Immature natural killer cell (primary cell): ENCODE results near the gene DCHS2. TPM values are rescaled to one million over a fixed set of nuclear protein-coding genes. Genes with fewer than 3 reads are reported as not detected.
"Not testable (repeated sequence)": the region's sequence is repeated elsewhere in the genome, so short reads cannot be mapped to it uniquely, and the experiment has no call there.

ENCODE experiments used
- DNase-seq, 3 donors: peaks; one replicate each; pipeline ENCODE4 v3.0.0; 2022; ENCODE audit warnings: mixed read lengths in 1 of 3
- H3K27ac Mint-ChIP-seq, 6 donors: one replicate each; pipeline ENCODE4 v1.8.0; 2020; ENCODE audit warnings: mixed read lengths in 6 of 6, mild to moderate bottlenecking in 5 of 6, inconsistent platforms in 4 of 6, moderate library complexity in 3 of 6
- H3K27me3 Mint-ChIP-seq, 3 donors: one replicate each; pipeline ENCODE4 v1.8.0; 2020 to 2021; ENCODE audit warnings: low read depth in 3 of 3, mild to moderate bottlenecking in 3 of 3, mixed read lengths in 3 of 3, moderate library complexity in 3 of 3, inconsistent platforms in 1 of 3
- H3K36me3 Mint-ChIP-seq, 3 donors: one replicate each; pipeline ENCODE4 v1.8.0; 2020; ENCODE audit warnings: mixed read lengths in 3 of 3, inconsistent platforms in 2 of 3, mild to moderate bottlenecking in 2 of 3
- H3K4me1 Mint-ChIP-seq, 2 donors: one replicate each; pipeline ENCODE4 v1.8.0; 2020; ENCODE audit warnings: inconsistent platforms in 2 of 2, mild to moderate bottlenecking in 2 of 2, mixed read lengths in 2 of 2, moderate library complexity in 1 of 2
- H3K4me3 Mint-ChIP-seq, 5 donors: one replicate each; pipeline ENCODE4 v1.8.0; 2020; ENCODE audit warnings: mild to moderate bottlenecking in 5 of 5, mixed read lengths in 5 of 5, inconsistent platforms in 3 of 5, moderate library complexity in 3 of 5
- H3K9me3 Mint-ChIP-seq, 6 donors: one replicate each; pipeline ENCODE4 v1.8.0; 2020; ENCODE audit warnings: mild to moderate bottlenecking in 6 of 6, mixed read lengths in 6 of 6, inconsistent platforms in 4 of 6, moderate library complexity in 3 of 6
- polyA plus RNA-seq, 3 donors: library from polyadenylated mRNA; unstranded; fragments of 300-500 nt; fragmentation: Illumina TruSeq; gene quantifications; one replicate each; pipeline ENCODE4 v1.2.3, GENCODE V29; 2021

Gene DCHS2
- polyA plus RNA-seq, 3 donors from 2014 or later: not detected

DNA sequence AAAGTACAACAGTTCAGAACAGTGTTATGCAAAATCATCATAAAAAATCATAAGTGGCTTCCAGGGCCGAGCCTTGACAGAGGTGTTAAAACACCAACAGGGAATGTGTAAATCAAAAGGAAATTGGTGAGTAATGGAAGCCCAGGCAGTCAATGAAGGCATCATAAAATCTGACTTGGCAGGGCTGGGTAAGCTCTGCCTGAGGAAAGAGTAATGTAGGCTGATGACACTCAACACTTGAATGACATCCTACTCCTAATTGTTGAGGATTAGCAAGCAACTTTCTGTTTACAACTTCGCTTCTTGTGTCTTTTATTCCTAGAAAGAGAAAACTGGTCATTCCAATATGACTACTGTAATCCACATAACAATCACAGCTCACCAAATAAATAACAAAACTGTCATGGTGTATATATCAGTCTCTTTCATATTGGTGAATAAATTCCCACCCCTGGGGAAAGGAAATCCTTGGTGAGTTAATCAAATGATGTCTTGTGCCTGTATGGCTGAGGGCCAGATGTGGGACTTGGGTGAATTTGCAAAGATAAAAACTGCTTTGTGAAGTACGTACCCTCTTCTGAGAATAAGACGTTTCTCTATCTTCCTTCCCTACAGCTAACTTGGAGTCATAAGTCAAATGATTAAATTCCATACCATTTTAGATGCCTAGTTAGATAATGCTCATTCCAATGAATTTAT is 196.8 kb downstream of the DCHS2 start:
- Mint-ChIP-seq H3K9me3 (peaks cover 0 to 9% (median under 1%) of the 10 kb centered on the region in 6 donors), H3K36me3 (no peaks in the 10 kb centered on the region), H3K4me3 (no peak overlapping the region), H3K27me3 (peaks cover 1 to 3% (median 2%) of the 10 kb centered on the region in 3 donors), H3K27ac (no peak overlapping the region), H3K4me1 (no peaks in the 10 kb centered on the region)
- no peak for DNase-seq

DNA sequence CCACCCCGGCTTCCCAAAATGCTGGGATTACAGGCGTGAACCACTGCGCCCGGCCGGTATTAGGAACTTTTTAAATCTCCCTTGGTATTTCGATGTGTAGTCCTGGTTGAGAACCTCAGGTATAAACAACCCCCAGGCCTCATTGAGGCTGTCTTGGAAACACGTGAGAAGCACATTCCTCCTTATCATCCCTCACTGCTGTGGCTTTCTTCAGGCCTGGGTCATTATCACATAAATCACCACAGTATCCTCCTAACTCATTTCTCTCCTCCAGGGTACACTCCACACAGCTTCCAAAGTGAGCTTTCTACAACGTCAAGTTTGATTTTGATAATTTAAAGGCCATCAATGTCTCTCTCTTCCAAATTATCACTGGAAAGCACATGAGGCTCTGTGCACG is 198.2 kb downstream of the DCHS2 start:
- Mint-ChIP-seq H3K27ac (no peak overlapping the region), H3K4me1 (no peaks in the 10 kb centered on the region), H3K36me3 (no peaks in the 10 kb centered on the region), H3K4me3 (no peak overlapping the region), H3K27me3 (peaks cover 1 to 3% (median 2%) of the 10 kb centered on the region in 3 donors), H3K9me3 (peaks cover 0 to 9% (median 3%) of the 10 kb centered on the region in 6 donors)
- DNase-seq: no peak

DNA sequence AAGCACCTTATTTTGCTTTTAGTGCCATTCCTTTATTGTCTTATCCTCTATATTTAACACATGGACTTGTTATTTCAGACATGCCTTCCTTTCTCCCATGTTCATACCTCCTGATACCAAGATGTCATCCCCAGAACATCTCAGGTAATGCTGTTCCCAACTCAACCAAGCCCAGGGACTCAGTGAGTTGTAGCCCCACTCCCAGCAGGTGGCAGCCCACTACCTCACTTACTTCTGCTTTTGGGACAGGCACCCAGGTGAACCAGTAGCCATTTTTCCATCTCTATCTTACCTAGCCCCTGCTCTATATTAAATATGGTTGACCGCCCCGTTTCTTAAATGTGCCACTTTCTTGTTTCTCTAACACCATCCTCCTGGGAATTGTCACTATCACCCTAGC is 199.0 kb downstream of the DCHS2 start:
- H3K4me1 Mint-ChIP-seq: no peaks in the 10 kb centered on the region
- no peak overlapping the region for H3K4me3 Mint-ChIP-seq
- no peaks in the 10 kb centered on the region for H3K36me3 Mint-ChIP-seq
- peaks cover 2 to 3% (median 2%) of the 10 kb centered on the region in 3 donors for H3K27me3 Mint-ChIP-seq
- no peak overlapping the region for H3K27ac Mint-ChIP-seq
- no peak for DNase-seq
- peaks cover 0 to 9% (median 3%) of the 10 kb centered on the region in 6 donors for H3K9me3 Mint-ChIP-seq

DNA sequence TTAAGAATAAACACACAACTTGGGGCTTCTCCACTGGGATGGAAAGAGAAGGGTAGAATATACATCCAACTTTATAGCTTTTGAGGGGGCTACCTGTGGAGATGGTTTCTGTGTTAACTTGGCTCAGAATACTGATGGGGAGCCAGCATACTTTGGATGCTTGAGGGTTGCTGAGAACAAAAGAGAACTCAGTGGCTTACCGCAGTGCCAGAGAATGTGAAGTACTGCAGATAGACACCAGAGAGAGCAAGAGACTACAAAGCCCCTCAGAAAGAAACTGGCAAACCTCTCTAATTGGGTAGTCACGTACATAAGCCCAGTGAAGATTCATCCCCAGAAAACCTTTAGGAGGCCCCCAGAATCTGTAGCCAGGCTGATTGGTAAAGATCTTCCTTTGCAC is 214.4 kb downstream of the DCHS2 start:
- H3K4me3 Mint-ChIP-seq: no peak overlapping the region
- peaks cover 0 to 5% (median 2%) of the 10 kb centered on the region in 3 donors for H3K27me3 Mint-ChIP-seq
- no peak for DNase-seq
- peaks cover 3 to 19% (median 6%) of the 10 kb centered on the region in 6 donors for H3K9me3 Mint-ChIP-seq
- H3K4me1 Mint-ChIP-seq: no peaks in the 10 kb centered on the region
- H3K36me3 Mint-ChIP-seq: no peaks in the 10 kb centered on the region
- H3K27ac Mint-ChIP-seq: no peak overlapping the region

DNA sequence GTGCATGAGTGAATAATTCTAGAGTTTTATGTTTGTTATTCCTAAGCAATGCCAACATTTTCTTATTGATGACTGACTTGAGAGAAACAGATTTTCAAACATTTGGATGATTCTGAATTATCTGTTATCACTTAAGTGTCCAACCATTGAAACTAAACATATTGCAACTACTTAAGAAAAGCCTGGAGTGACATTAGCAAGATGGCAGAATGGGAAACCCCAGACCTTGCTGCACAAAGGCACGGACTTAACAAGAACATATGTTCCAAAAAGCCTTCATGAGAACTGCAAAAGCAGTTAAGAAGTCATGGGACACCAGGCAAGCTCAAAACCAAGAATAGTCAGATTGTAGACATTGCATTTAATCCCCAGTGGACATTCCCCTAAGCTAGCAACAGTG is 215.1 kb downstream of the DCHS2 start:
- Mint-ChIP-seq H3K9me3 (peaks cover 2 to 19% (median 6%) of the 10 kb centered on the region in 6 donors), H3K4me3 (no peak overlapping the region), H3K27ac (no peak overlapping the region), H3K36me3 (no peaks in the 10 kb centered on the region), H3K27me3 (peaks cover 0 to 5% (median 2%) of the 10 kb centered on the region in 3 donors), H3K4me1 (no peaks in the 10 kb centered on the region)
- no peak for DNase-seq

DNA sequence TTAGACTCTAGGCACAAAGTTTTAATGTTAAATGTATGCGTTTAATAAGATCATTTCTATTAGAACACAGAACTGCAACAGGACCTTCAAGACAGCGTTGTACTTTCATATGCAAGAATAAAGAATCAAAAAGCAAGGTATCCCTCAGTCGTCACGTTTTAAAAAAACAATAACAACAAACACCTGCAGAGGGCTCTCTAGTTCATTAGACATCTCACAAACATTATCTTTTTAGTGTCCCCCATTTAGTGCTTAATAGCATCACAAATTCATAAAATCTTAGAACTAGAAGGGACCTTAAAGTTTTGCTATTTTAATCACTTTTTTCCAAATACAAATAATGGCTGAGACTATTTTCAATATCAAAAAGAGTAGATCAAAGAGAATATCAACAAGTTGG is 236.6 kb downstream of the DCHS2 start:
- Mint-ChIP-seq H3K9me3 (peaks cover 0 to 3% (median 0%) of the 10 kb centered on the region in 6 donors), H3K27ac (no peak overlapping the region), H3K4me3 (no peak overlapping the region), H3K4me1 (no peaks in the 10 kb centered on the region), H3K36me3 (no peaks in the 10 kb centered on the region), H3K27me3 (peaks cover 0 to 2% (median 0%) of the 10 kb centered on the region in 3 donors)
- DNase-seq: no peak

DNA sequence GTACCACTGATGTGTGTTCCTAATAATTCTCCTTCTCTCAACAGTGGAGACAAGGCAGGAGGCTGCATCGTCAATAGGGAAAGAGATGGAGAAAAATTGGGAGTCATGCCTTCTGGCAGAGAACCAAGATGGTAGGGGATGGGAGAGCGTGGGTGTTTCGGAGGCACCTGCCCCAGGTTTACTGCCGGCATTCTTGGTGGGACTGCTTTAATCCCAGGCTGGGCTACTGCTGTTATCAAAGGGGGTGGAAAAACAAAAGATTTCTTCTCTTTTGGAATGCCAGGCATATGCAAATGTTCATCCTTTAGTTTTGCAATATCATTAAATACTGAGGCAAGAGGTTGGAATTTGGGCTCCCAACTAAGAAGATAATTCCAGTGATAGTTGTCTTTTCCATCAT is 257.0 kb downstream of the DCHS2 start:
- Mint-ChIP-seq H3K27me3 (no peaks in the 10 kb centered on the region), H3K4me1 (no peaks in the 10 kb centered on the region), H3K9me3 (peaks cover 0 to 7% (median 0%) of the 10 kb centered on the region in 6 donors), H3K4me3 (no peak overlapping the region), H3K27ac (no peak overlapping the region), H3K36me3 (no peaks in the 10 kb centered on the region)
- no peak for DNase-seq

DNA sequence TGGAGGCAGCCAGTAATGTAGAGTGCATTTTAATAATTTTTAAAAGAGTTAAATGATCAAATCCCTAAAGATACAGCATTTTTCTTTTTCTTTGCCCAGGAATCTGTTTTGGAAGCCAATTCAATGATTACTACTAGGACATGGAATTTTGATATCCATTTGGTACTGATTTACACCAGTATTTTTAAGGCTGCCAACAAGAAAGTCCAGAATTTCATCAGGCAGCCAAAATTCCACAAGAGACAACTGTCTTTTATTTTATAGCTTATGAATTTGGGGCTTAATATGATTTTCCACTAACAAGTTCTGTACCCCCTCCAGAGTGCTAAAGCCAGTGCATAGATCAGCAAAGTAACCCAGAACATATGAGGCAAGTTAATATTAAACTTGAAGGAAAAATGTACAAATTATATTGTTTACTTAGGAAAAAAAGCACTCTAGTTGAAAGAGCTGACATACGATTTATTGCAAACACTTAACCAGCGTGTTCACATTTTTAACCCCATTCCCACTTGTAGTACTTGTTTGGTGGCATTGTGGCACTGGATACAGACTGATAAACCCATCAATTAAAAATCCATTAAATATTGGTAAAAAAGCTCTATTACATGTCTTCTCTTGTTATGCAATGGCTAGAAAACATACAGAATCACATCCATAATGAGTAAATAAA is 259.7 kb downstream of the DCHS2 start:
- Mint-ChIP-seq H3K36me3 (no peaks in the 10 kb centered on the region), H3K4me3 (no peak overlapping the region), H3K27ac (no peak overlapping the region), H3K9me3 (peaks cover 0 to 7% (median under 1%) of the 10 kb centered on the region in 6 donors), H3K27me3 (peaks cover 0 to 1% (median 0%) of the 10 kb centered on the region in 3 donors), H3K4me1 (no peaks in the 10 kb centered on the region)
- DNase-seq: no peak

DNA sequence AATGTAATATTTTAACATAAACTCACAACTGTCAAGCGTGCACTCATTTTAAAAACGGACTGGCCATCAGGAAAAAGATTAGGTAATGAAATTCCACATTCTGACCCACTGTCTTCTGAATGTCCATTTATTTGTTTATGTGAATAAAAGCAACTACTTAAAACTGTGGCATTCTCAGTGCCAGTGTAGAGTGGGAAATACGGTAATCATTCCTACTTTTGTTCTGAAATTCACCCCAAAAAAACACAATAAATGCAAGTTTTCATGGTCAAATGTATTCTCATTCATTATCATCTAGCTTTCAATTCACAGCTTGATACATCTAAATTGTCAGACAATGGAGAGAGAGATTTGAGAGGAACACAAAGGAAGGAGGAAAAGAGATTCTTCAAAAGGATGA is 260.9 kb downstream of the DCHS2 start:
- Mint-ChIP-seq H3K4me1 (no peaks in the 10 kb centered on the region), H3K4me3 (no peak overlapping the region), H3K36me3 (no peaks in the 10 kb centered on the region), H3K9me3 (peaks cover 0 to 4% (median under 1%) of the 10 kb centered on the region in 6 donors), H3K27ac (no peak overlapping the region), H3K27me3 (peaks cover 0 to 1% (median 0%) of the 10 kb centered on the region in 3 donors)
- DNase-seq: no peak

DNA sequence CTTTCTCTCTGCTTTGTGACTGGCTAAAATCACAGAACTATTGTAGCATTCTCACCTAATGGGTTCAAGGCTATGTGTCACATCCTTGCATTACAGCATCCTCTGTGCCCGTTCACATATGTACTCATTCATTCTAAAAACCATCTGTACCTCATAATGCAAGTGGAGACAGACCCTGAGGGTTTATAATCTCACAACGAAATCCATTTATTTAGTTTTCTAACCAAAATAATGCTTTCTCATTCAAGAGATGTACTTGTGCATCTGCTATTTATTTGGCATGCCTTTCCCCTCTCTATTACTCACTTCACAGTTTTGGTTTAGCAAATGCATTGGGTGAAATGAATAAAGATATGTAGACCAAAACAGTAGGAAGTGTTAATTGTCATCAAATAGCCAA is 261.5 kb downstream of the DCHS2 start:
- no peak for DNase-seq
- H3K4me3 Mint-ChIP-seq: no peak overlapping the region
- H3K27me3 Mint-ChIP-seq: peaks cover 0 to 1% (median 0%) of the 10 kb centered on the region in 3 donors
- H3K36me3 Mint-ChIP-seq: no peaks in the 10 kb centered on the region
- no peak overlapping the region for H3K27ac Mint-ChIP-seq
- peaks cover 0 to 5% (median 3%) of the 10 kb centered on the region in 6 donors for H3K9me3 Mint-ChIP-seq
- H3K4me1 Mint-ChIP-seq: no peaks in the 10 kb centered on the region

DNA sequence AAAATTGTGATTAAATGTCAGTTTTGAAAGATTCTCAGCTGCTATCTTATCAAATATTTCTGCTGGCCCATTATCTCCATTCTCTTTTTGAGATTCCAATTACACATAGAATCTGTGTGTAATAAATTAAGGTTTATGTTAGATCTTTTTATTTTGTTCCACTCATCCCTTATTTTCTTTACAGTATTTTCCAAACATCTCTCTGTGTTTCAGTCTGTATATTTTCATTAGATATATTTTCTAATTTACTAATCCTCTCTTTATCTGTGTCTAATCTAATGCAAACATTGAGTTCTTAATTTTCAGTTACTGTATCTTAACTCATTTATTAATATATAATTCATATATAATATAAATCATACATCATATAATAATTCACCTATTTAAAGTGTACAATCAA is 268.7 kb downstream of the DCHS2 start:
- H3K4me3 Mint-ChIP-seq: no peak overlapping the region
- H3K9me3 Mint-ChIP-seq: peaks cover 8 to 31% (median 11%) of the 10 kb centered on the region in 6 donors
- H3K27me3 Mint-ChIP-seq: peaks cover 0 to 2% (median 0%) of the 10 kb centered on the region in 3 donors
- peaks cover 0 to 3% (median 2%) of the 10 kb centered on the region in 3 donors for H3K36me3 Mint-ChIP-seq
- no peak for DNase-seq
- H3K27ac Mint-ChIP-seq: no peak overlapping the region
- H3K4me1 Mint-ChIP-seq: no peaks in the 10 kb centered on the region

DNA sequence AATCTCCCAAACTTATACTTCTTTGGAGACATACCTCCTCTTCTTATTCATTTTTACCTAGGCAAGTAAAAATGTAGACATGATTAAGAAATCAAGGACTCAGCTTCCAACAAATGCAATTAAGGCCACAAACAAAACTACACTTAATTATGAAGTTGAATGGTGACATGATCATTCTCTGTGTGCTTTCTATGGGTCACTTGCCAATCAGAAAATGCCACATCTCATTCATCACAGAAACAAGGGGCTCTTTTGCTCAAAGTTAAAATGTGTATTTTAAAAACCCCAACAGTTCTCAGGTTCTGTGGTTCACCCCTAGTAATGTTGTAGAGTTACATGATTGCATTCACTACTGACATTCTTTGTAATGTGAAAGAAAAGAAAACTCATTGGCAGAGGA is 273.5 kb downstream of the DCHS2 start:
- Mint-ChIP-seq H3K36me3 (peaks cover 0 to 3% (median 0%) of the 10 kb centered on the region in 3 donors), H3K4me3 (no peak overlapping the region), H3K4me1 (no peaks in the 10 kb centered on the region), H3K27ac (no peak overlapping the region), H3K9me3 (peaks cover 0 to 18% (median 7%) of the 10 kb centered on the region in 6 donors), H3K27me3 (peaks cover 0 to 2% (median 2%) of the 10 kb centered on the region in 3 donors)
- no peak for DNase-seq

DNA sequence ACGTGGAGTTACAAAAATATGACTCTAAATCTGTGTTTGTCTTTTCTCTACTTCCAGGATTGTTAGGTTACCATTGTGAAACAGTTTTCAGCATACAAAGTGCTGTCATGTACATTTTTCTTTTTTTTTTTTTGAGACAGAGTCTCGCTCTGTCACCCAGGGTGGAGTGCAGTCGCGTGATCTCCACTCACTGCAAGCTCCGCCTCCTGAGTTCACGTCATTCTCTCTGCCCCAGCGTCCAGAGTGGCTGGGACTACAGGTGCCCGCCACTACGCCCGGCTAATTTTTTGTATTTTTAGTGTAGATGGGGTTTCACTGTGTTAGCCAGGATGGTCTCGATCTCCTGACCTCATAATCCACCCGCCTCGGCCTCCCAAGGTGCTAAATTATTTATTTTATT is 274.2 kb downstream of the DCHS2 start:
- H3K36me3 Mint-ChIP-seq, H3K4me3 Mint-ChIP-seq, H3K27me3 Mint-ChIP-seq, DNase-seq, H3K4me1 Mint-ChIP-seq, H3K27ac Mint-ChIP-seq: not testable (repeated sequence)
- H3K9me3 Mint-ChIP-seq: peaks cover 0 to 12% (median 5%) of the 10 kb centered on the region in 6 donors

DNA sequence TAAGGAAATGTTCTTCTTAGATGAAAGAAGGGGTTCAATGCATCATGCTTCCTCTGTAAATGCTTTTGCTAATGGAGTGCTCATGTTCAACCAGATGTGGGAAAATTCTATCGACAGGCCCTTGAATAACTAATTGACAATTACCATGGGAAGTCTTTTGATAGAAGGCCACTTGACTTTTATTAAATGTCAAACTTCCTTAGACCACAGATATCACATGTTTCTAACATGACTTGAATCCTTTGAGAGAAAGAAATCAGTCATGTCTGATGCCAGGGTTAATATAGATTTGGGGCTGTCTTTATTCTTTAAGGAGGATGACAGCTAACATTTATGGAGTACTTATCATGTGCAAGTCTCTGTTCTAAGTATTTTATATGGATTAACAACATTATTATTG is 280.1 kb downstream of the DCHS2 start:
- Mint-ChIP-seq H3K9me3 (peaks cover 0 to 7% (median 0%) of the 10 kb centered on the region in 6 donors), H3K4me1 (no peaks in the 10 kb centered on the region), H3K4me3 (no peak overlapping the region), H3K27me3 (peaks cover 0 to 2% (median 2%) of the 10 kb centered on the region in 3 donors), H3K36me3 (no peaks in the 10 kb centered on the region), H3K27ac (no peak overlapping the region)
- DNase-seq: no peak
